HUES64 (cell line): ENCODE measurements around the gene BOD1.
A peak's percentile ranks its signal among the peaks of the same experiment; 100 is the strongest.

ENCODE experiments used
- H3K27ac ChIP-seq: 2 replicates; pipeline ENCODE4 v1.7.0; 2013; ENCODE audit warnings: low read depth, low read length, inconsistent platforms
- H3K27me3 ChIP-seq: 2 replicates; pipeline ENCODE4 v1.6.1; 2013; ENCODE audit warnings: mild to moderate bottlenecking, low read length; ENCODE audit not compliant: insufficient read depth
- H3K36me3 ChIP-seq: 2 replicates; pipeline ENCODE4 v1.6.1; 2013; ENCODE audit warnings: mild to moderate bottlenecking, low read length; ENCODE audit not compliant: insufficient read depth
- H3K4me1 ChIP-seq: 2 replicates; pipeline ENCODE4 v1.6.1; 2013; ENCODE audit warnings: mild to moderate bottlenecking, low read length, moderate library complexity; ENCODE audit not compliant: insufficient read depth
- H3K4me3 ChIP-seq: 2 replicates; pipeline ENCODE4 v1.5.1; 2013; ENCODE audit warnings: mild to moderate bottlenecking, low read length, moderate library complexity
- H3K9ac ChIP-seq: 2 replicates; pipeline ENCODE4 v1.6.1; 2013; ENCODE audit warnings: mild to moderate bottlenecking, low read depth, low read length
- H3K9me3 ChIP-seq: 2 replicates; pipeline ENCODE4 v1.6.1; 2013; ENCODE audit warnings: low read depth, low read length; ENCODE audit not compliant: insufficient read depth
- WGBS: fragments of 150-250, 120-280 bp; methylation state at CpG from one replicate; pipeline ENCODE4 v1.1.7; 2013; ENCODE audit warnings: missing lambda C conversion rate; 5-methylcytosine and 5-hydroxymethylcytosine counted together

BOD1 gene

GRCh38 chr5:173573126-173573960 lies 43.1 kb downstream of the BOD1 start:
- H3K27me3 ChIP-seq = peaks cover 5% of the 10 kb centered on the region; the same call in 1 of the 2 replicates
- H3K27ac ChIP-seq = no peak overlapping the region
- H3K4me3 ChIP-seq = peak overlapping the region; percentile 33; the same call in 1 of the 2 replicates
- peaks cover 3% of the 10 kb centered on the region; the same call in 1 of the 2 replicates for H3K9me3 ChIP-seq
- WGBS = 30% methylated on average over 34 of the region's 35 CpGs
- H3K4me1 ChIP-seq = peaks cover 19% of the 10 kb centered on the region
- H3K36me3 ChIP-seq = no peaks in the 10 kb centered on the region
- H3K9ac ChIP-seq = no peak overlapping the region

GRCh38 chr5:173572431-173573125 lies 43.9 kb downstream of the BOD1 start:
- H3K36me3 ChIP-seq = no peaks in the 10 kb centered on the region
- peaks cover 19% of the 10 kb centered on the region for H3K4me1 ChIP-seq
- no peak overlapping the region for H3K27ac ChIP-seq
- peaks cover 5% of the 10 kb centered on the region; the same call in 1 of the 2 replicates for H3K27me3 ChIP-seq
- H3K9me3 ChIP-seq = peaks cover 3% of the 10 kb centered on the region; the same call in 1 of the 2 replicates
- no peak overlapping the region for H3K9ac ChIP-seq
- 45% methylated on average over 6 of the region's 6 CpGs for WGBS
- H3K4me3 ChIP-seq = peak overlapping the region; percentile 33; the same call in 1 of the 2 replicates

GRCh38 chr5:173570321-173571090 lies 45.9 kb downstream of the BOD1 start:
- no peak overlapping the region for H3K4me3 ChIP-seq
- peaks cover 19% of the 10 kb centered on the region for H3K4me1 ChIP-seq
- H3K9ac ChIP-seq = no peak overlapping the region
- 94% methylated on average over 22 of the region's 22 CpGs for WGBS
- no peak overlapping the region for H3K27ac ChIP-seq
- no peaks in the 10 kb centered on the region for H3K36me3 ChIP-seq
- H3K27me3 ChIP-seq = peaks cover 5% of the 10 kb centered on the region; the same call in 1 of the 2 replicates
- peaks cover 3% of the 10 kb centered on the region; the same call in 1 of the 2 replicates for H3K9me3 ChIP-seq

GRCh38 chr5:173568703-173569102 lies 47.7 kb downstream of the BOD1 start:
- Histone ChIP-seq H3K27me3 (peaks cover 5% of the 10 kb centered on the region; the same call in 1 of the 2 replicates), H3K9me3 (peaks cover 3% of the 10 kb centered on the region; the same call in 1 of the 2 replicates), H3K4me3 (no peak overlapping the region), H3K36me3 (no peaks in the 10 kb centered on the region), H3K4me1 (peaks cover 9% of the 10 kb centered on the region), H3K27ac (no peak overlapping the region), H3K9ac (no peak overlapping the region)
- 93% methylated on average over 4 of the region's 4 CpGs for WGBS

- peaks cover 5% of the 10 kb centered on the region; the same call in 1 of the 2 replicates for H3K27me3 ChIP-seq
- no peaks in the 10 kb centered on the region for H3K36me3 ChIP-seq
- H3K9ac ChIP-seq = no peak overlapping the region
- H3K4me1 ChIP-seq = peaks cover 9% of the 10 kb centered on the region
- no peak overlapping the region for H3K4me3 ChIP-seq
- no peak overlapping the region for H3K27ac ChIP-seq
- WGBS = 94% methylated on average over 1 of the region's 1 CpG
- peaks cover 3% of the 10 kb centered on the region; the same call in 1 of the 2 replicates for H3K9me3 ChIP-seq
These were observed 48.3 kb downstream of the BOD1 start for GRCh38 chr5:173568128-173568527.

- 90% methylated on average over 7 of the region's 7 CpGs for WGBS
- H3K4me1 ChIP-seq = peaks cover 9% of the 10 kb centered on the region
- H3K27me3 ChIP-seq = 0 out of 2 replicates have a peak, but pooled peaks cover under 1% of the 10 kb centered on the region
- no peak overlapping the region for H3K27ac ChIP-seq
- peaks cover 3% of the 10 kb centered on the region; the same call in 1 of the 2 replicates for H3K9me3 ChIP-seq
- no peak overlapping the region for H3K9ac ChIP-seq
- no peaks in the 10 kb centered on the region for H3K36me3 ChIP-seq
- no peak overlapping the region for H3K4me3 ChIP-seq
These were observed 48.9 kb downstream of the BOD1 start for GRCh38 chr5:173567548-173567947.

GRCh38 chr5:173565491-173566072 lies 50.9 kb downstream of the BOD1 start:
- H3K27ac ChIP-seq = no peak overlapping the region

GRCh38 chr5:173564106-173564505 lies 52.3 kb downstream of the BOD1 start:
- Histone ChIP-seq H3K9ac (no peak overlapping the region), H3K4me1 (no peaks in the 10 kb centered on the region), H3K4me3 (no peak overlapping the region), H3K27ac (no peak overlapping the region), H3K9me3 (peaks cover 13% of the 10 kb centered on the region; the same call in 1 of the 2 replicates), H3K27me3 (no peaks in the 10 kb centered on the region), H3K36me3 (no peaks in the 10 kb centered on the region)
- WGBS = 78% methylated on average over 4 of the region's 4 CpGs

More at GRCh38 chr5:173565491-173566072, 50.9 kb downstream of the BOD1 start:
- H3K36me3 ChIP-seq = no peaks in the 10 kb centered on the region
- no peak overlapping the region for H3K9ac ChIP-seq
- no peaks in the 10 kb centered on the region for H3K27me3 ChIP-seq
- peaks cover 5% of the 10 kb centered on the region; the same call in 1 of the 2 replicates for H3K9me3 ChIP-seq
- no peak overlapping the region for H3K4me3 ChIP-seq
- WGBS = 96% methylated on average over 3 of the region's 3 CpGs
- no peaks in the 10 kb centered on the region for H3K4me1 ChIP-seq

- H3K4me3 ChIP-seq = no peak overlapping the region
- H3K4me1 ChIP-seq = no peaks in the 10 kb centered on the region
- WGBS = 90% methylated on average over 6 of the region's 6 CpGs
- no peak overlapping the region for H3K9ac ChIP-seq
- H3K27me3 ChIP-seq = no peaks in the 10 kb centered on the region
- peaks cover 11% of the 10 kb centered on the region; the same call in 1 of the 2 replicates for H3K9me3 ChIP-seq
- no peak overlapping the region for H3K27ac ChIP-seq
- no peaks in the 10 kb centered on the region for H3K36me3 ChIP-seq
These were observed 53.2 kb downstream of the BOD1 start for GRCh38 chr5:173563246-173563645.

- Histone ChIP-seq H3K27ac (no peak overlapping the region), H3K9me3 (peaks cover 11% of the 10 kb centered on the region; the same call in 1 of the 2 replicates)
- 92% methylated on average over 6 of the region's 6 CpGs for WGBS
These were observed 54.0 kb downstream of the BOD1 start for GRCh38 chr5:173562451-173562850.

More at GRCh38 chr5:173562451-173562850, 54.0 kb downstream of the BOD1 start:
- Histone ChIP-seq H3K36me3 (no peaks in the 10 kb centered on the region), H3K9ac (no peak overlapping the region), H3K27me3 (no peaks in the 10 kb centered on the region), H3K4me1 (0 out of 2 replicates have a peak, but pooled peaks cover under 1% of the 10 kb centered on the region), H3K4me3 (no peak overlapping the region)
